Cardiac muscle cell (in vitro differentiated cells and primary cell): Measurements from ENCODE around the gene ZBTB47. TPM values are rescaled to one million over a fixed set of nuclear protein-coding genes. Genes with fewer than 3 reads are reported as not detected.

Source experiments
- DNase-seq, 2 donors: peaks; one replicate each; pipeline versions ENCODE4 v3.0.0 to v3.0.0-alpha.2; 2010 to 2017; ENCODE audit warnings: low read depth in 1 of 2, low spot score in 1 of 2
- H3K27ac ChIP-seq: fragments of 200-600 bp; sonication (generic); 2 replicates; pipeline ENCODE4 v1.5.1; 2016
- H3K27me3 ChIP-seq: fragments of 200-600 bp; sonication (generic); 2 replicates; pipeline ENCODE4 v1.6.0; 2016; ENCODE audit warnings: control low read depth
- H3K36me3 ChIP-seq: fragments of 200-600 bp; sonication (generic); 2 replicates; pipeline ENCODE4 v1.5.1; 2016; ENCODE audit warnings: control low read depth
- H3K4me1 ChIP-seq: fragments of 200-600 bp; sonication (generic); 2 replicates; pipeline ENCODE4 v1.8.1; 2017; ENCODE audit warnings: low read depth, mild to moderate bottlenecking, mixed run types
- H3K4me3 ChIP-seq: fragments of 200-600 bp; sonication (generic); 2 replicates; pipeline ENCODE4 v1.5.1; 2016; ENCODE audit warnings: mild to moderate bottlenecking
- H3K9me3 ChIP-seq: fragments of 200-600 bp; sonication (generic); 2 replicates; pipeline ENCODE4 v1.5.1; 2017; ENCODE audit warnings: low read depth, mild to moderate bottlenecking, control low read depth
- CTCF ChIP-seq: IDR thresholded peaks from 2 replicates; pipeline ENCODE4 v1.5.1; 2012; ENCODE audit warnings: low read depth, mild to moderate bottlenecking, low read length
- polyA plus RNA-seq: library from polyadenylated mRNA; unstranded; fragments of >200 nt; fragmentation: Nextera tagmentation; extraction: Ambion mirVana; gene quantifications from 2 replicates; pipeline ENCODE4 v1.2.1, GENCODE V29; 2016
- total RNA-seq: library from RNA; depleted of rRNA; stranded (reverse); fragments of >200 nt; gene quantifications from 2 replicates; pipeline ENCODE4 v1.2.3, GENCODE V29; 2016

ZBTB47 gene
- total and polyA plus RNA-seq, 2 experiments from 2014 or later, result 4.1 to 30.1 TPM

DNA sequence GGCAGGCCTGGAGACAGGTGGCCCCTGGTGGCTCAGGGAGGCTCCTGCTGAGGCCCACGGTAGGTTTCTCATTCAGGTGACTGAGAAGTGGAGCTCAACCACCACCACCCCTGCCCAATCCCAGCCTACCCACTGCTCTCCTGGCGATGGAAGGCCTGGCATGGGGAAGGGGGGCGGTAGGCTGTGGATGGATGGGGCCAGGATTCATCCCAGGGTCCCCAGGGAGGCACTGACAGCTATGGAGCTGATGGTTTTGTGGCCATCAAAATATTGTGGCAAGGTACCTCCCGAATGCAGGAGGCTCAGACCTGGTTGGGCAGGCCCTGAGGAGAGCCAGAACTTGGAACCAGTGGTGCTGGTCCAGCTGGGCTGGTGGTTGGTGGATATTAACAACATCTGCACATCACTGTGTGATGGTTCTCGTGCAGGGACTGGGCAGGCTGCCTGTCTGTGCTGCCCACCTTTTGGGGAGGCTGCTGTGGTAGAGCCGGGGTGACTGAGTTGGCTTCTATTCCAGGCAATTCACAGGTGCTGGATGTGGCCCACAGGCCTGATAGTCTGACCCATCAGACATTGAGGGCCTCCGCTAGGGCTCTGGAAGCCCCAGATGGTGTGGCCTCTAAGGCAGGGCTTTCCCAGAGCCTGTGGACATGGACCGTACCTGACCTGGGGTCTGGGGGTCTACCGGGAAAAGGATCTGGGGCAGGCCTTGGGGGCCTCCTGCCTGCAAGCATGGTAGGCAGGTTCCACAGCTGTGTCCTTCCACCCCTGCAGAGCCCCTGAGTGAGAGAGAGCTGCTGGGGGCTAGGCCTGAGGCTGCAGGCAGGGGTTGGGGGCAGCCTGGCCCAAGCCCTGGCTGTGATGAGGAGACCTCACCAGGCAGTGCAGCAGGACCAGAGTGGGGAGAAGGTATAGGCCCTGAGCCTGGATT, 3.4 kb downstream of the ZBTB47 start:
- peak overlapping the region; percentile 17 for H3K27ac ChIP-seq

GRCh38 chr3:42657675-42658074, 4.2 kb downstream of the ZBTB47 start:
- Histone ChIP-seq H3K36me3 (peaks cover 4% of the 10 kb centered on the region), H3K4me3 (no peak overlapping the region), H3K4me1 (peaks cover 8% of the 10 kb centered on the region), H3K27ac (peak overlapping the region; percentile 17), H3K27me3 (no peaks in the 10 kb centered on the region), H3K9me3 (no peaks in the 10 kb centered on the region)
- TF ChIP-seq CTCF, result no peak
- DNase-seq, result no peak

More for the DNA sequence above, 3.4 kb downstream of the ZBTB47 start:
- Histone ChIP-seq H3K4me1 (peaks cover 10% of the 10 kb centered on the region), H3K36me3 (peaks cover 4% of the 10 kb centered on the region), H3K9me3 (no peaks in the 10 kb centered on the region), H3K4me3 (no peak overlapping the region), H3K27me3 (no peaks in the 10 kb centered on the region)
- DNase-seq, result no peak
- no peak for TF ChIP-seq CTCF

DNA sequence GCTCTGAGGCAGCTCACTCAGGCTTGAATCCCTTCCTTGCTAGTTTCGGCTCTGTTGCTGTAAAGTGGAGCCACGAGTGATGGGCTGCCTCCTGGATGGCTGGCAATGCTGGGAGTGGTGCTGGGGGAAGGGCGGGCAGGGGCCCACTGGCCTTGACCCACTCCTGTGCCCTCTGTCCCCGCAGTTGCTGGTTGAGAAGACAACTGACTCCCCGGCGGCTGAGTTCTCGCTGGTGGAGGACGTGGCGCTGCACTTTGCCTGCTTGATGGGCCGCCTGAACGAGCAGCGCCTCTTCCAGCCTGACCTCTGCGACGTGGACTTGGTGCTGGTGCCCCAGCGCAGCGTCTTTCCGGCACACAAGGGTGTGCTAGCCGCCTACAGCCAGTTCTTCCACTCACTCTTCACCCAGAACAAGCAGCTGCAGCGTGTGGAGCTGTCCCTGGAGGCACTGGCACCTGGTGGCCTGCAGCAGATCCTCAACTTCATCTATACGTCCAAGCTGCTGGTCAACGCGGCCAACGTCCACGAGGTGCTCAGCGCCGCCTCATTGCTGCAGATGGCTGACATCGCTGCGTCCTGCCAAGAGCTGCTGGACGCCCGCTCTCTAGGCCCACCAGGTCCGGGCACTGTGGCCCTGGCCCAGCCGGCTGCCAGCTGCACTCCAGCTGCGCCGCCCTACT, 4.7 kb downstream of the ZBTB47 start:
- H3K4me1 ChIP-seq, result peaks cover 2% of the 10 kb centered on the region
- no peak overlapping the region for H3K27ac ChIP-seq
- H3K9me3 ChIP-seq, result no peaks in the 10 kb centered on the region
- TF ChIP-seq CTCF, result no peak
- DNase-seq, result no peak
- no peak overlapping the region for H3K4me3 ChIP-seq
- peaks cover 4% of the 10 kb centered on the region for H3K36me3 ChIP-seq
- no peaks in the 10 kb centered on the region for H3K27me3 ChIP-seq

- Histone ChIP-seq H3K4me3 (no peak overlapping the region), H3K27me3 (no peaks in the 10 kb centered on the region), H3K9me3 (no peaks in the 10 kb centered on the region), H3K27ac (no peak overlapping the region), H3K36me3 (peaks cover 4% of the 10 kb centered on the region), H3K4me1 (no peaks in the 10 kb centered on the region)
- no peak for DNase-seq
- no peak for TF ChIP-seq CTCF
These were observed 5.4 kb downstream of the ZBTB47 start for GRCh38 chr3:42658771-42659390.

DNA sequence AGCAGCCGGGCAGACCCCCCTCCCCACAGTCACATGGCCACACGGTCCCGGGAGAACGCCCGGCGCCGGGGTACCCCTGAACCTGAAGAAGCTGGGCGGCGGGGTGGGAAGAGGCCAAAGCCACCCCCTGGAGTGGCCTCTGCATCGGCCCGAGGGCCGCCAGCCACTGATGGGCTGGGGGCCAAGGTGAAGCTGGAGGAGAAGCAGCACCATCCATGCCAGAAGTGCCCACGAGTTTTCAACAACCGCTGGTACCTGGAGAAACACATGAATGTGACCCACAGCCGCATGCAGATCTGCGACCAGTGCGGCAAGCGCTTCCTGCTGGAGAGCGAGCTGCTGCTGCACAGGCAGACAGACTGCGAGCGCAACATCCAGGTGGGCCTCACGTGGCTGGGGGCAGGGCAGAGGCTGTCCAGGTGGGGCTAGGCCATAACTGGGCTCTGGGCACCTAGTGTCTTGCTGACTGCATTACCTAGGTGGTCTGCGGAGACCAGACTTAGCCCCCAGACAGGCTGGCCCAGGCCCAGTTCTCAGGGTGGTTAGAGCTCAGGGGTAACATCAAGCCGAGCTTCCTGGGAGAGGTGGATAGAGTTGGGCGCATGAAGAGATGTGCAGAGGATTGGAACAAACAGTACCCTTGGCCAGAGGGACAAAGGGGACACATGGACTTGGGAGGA, 6.1 kb downstream of the ZBTB47 start:
- no peaks in the 10 kb centered on the region for H3K4me1 ChIP-seq
- no peak overlapping the region for H3K4me3 ChIP-seq
- peaks cover 4% of the 10 kb centered on the region for H3K36me3 ChIP-seq
- DNase-seq, result no peak
- H3K27ac ChIP-seq, result no peak overlapping the region
- no peaks in the 10 kb centered on the region for H3K27me3 ChIP-seq
- no peaks in the 10 kb centered on the region for H3K9me3 ChIP-seq
- no peak for TF ChIP-seq CTCF
